Fibroblast of skin of right quadriceps (primary cell): Measurements from ENCODE around the gene C1orf52.

Experiments used
- DNase-seq: peaks from one replicate; pipeline ENCODE4 v3.0.0-alpha.2; 2013

The C1orf52 gene

GRCh38 chr1:85229574-85230097, 29.8 kb downstream of the C1orf52 start:
- no peak for DNase-seq

- DNase-seq, result no peak
Measured at GRCh38 chr1:85228972-85229371, 30.5 kb downstream of the C1orf52 start.

- no peak for DNase-seq
Measured at GRCh38 chr1:85225624-85226380, 33.7 kb downstream of the C1orf52 start.

GRCh38 chr1:85224734-85225623, 34.5 kb downstream of the C1orf52 start:
- DNase-seq, result no peak

- DNase-seq, result no peak
Measured at GRCh38 chr1:85224295-85224694, 35.2 kb downstream of the C1orf52 start.

- DNase-seq, result no peak
Measured at GRCh38 chr1:85223334-85223733, 36.1 kb downstream of the C1orf52 start.

GRCh38 chr1:85220756-85221201, 38.7 kb downstream of the C1orf52 start:
- peak; percentile 68 for DNase-seq

GRCh38 chr1:85219853-85220610, 39.4 kb downstream of the C1orf52 start:
- no peak for DNase-seq

- no peak for DNase-seq
Measured at GRCh38 chr1:85216697-85217096, 42.8 kb downstream of the C1orf52 start.

GRCh38 chr1:85214654-85215053, 44.8 kb downstream of the C1orf52 start:
- no peak for DNase-seq

- no peak for DNase-seq
Measured at GRCh38 chr1:85208488-85208887, 51.0 kb downstream of the C1orf52 start.

- peak; percentile 75 for DNase-seq
Measured at GRCh38 chr1:85203573-85204171, 55.8 kb downstream of the C1orf52 start.

- DNase-seq, result no peak
Measured at GRCh38 chr1:85202864-85203255, 56.6 kb downstream of the C1orf52 start.

GRCh38 chr1:85202092-85202863, 57.2 kb downstream of the C1orf52 start:
- DNase-seq, result no peak

GRCh38 chr1:85201340-85202091, 57.9 kb downstream of the C1orf52 start:
- peak; percentile 75 for DNase-seq

GRCh38 chr1:85200463-85201339, 58.8 kb downstream of the C1orf52 start, which contains the start of gene SYDE2:
SYDE2 (minus strand) TSS chr1:85201016; CDS start chr1:85200996, 20 bp downstream.
- peak; percentile 69 for DNase-seq
